Suprapubic skin (tissue), 3 donors: ENCODE measurements around the gene LIPC.

Experiments
- POLR2A ChIP-seq, 2 donors: fragments of 450-650 bp; IDR thresholded peaks; one replicate each; pipeline ENCODE4 v1.6.1; 2017; ENCODE audit warnings: antibody characterized with exemption in 2 of 2, mild to moderate bottlenecking in 2 of 2, moderate library complexity in 2 of 2
- TF ChIP-seq, protein P1 (sequence below), 2 donors: fragments of 200-600 bp in 1 of 2; fragments of 450-650 bp in 1 of 2; sonication (generic) in 1 of 2; IDR thresholded peaks; one replicate each; pipeline ENCODE4 v1.5.1; 2016 to 2019; ENCODE audit warnings: antibody characterized with exemption in 2 of 2, mild to moderate bottlenecking in 1 of 2, moderate library complexity in 1 of 2

- TF ChIP-seq, protein P1, sequence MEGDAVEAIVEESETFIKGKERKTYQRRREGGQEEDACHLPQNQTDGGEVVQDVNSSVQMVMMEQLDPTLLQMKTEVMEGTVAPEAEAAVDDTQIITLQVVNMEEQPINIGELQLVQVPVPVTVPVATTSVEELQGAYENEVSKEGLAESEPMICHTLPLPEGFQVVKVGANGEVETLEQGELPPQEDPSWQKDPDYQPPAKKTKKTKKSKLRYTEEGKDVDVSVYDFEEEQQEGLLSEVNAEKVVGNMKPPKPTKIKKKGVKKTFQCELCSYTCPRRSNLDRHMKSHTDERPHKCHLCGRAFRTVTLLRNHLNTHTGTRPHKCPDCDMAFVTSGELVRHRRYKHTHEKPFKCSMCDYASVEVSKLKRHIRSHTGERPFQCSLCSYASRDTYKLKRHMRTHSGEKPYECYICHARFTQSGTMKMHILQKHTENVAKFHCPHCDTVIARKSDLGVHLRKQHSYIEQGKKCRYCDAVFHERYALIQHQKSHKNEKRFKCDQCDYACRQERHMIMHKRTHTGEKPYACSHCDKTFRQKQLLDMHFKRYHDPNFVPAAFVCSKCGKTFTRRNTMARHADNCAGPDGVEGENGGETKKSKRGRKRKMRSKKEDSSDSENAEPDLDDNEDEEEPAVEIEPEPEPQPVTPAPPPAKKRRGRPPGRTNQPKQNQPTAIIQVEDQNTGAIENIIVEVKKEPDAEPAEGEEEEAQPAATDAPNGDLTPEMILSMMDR (IDR thresholded peaks at IDR 0.05): no peak
- no peak for TF ChIP-seq POLR2A (IDR thresholded peaks at IDR 0.05)
These were observed 9.1 kb downstream of the LIPC start for GRCh38 chr15:58440922-58441321.
